HG03442 (cell line): ENCODE results near the gene DHX58.

Source experiments
- ATAC-seq: cut with Tn5 transposase; IDR thresholded peaks from one replicate; pipeline ENCODE4 v1.9.1; 2021; ENCODE audit warnings: mild to moderate bottlenecking, moderate library complexity; ENCODE audit not compliant: unreplicated experiment

DHX58 gene

DNA sequence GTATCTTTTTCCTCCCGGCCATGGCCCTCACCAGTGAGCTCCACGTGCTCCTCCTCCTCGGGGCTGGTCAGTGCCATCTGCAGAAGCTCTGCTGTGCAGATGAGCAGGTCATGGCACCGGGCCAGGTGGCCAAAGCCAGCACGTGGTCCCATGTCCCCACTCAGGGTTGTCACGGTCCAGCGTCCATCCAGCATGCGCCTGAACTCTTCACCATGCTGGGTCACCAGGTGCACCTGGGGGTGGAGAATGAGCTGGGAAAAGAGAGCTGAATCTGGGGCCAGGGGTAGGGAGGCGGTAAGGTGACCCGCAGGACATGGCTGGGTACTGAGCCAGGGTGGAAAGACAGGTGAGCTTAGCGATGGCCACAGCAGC, 1.3 kb downstream of the DHX58 start:
- no peak for ATAC-seq

- ATAC-seq: no peak
Measured at GRCh38 chr17:42110301-42111264, 1.9 kb downstream of the DHX58 start.

DNA sequence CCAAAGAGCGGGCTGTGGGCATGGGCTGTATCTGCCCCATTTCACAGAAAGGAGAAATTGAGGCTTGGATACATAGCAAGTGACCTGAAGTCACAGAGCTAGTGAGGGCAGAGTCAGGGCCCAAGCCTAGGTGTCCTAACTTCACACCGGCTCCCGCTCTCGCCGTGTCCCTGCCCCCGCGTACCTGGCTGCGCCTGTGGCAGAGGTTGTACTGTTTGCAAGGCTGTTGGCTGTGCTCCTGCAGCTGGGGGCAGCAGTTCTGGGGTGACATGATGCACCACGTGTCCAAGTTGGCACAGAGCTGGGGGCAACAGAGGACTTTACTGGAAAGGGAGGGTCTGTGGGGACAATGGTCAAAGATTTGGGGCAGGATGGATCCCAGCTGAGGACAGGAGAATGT, 3.4 kb downstream of the DHX58 start:
- no peak for ATAC-seq

GRCh38 chr17:42107597-42108576, 4.6 kb downstream of the DHX58 start:
- ATAC-seq: peak; percentile 66

DNA sequence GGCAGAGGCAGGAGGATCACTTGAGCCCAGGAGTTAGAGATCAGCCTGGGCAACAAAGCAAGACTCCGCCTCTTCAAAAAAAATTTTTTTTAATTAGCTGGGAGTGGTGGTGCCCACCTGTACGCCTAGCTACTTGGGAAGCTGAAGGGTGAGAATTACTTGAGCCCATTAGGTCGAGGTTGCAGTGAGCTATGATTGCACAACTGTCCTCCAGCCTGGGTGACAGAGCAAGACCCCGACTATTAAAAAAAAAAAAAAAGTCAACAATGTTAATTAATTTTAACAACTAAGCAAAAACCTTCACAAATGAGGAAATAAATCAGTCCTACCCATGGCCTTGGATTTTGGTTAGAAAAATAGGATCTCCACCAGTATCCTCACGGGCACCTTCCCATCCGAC, 5.4 kb downstream of the DHX58 start:
- ATAC-seq: no peak

DNA sequence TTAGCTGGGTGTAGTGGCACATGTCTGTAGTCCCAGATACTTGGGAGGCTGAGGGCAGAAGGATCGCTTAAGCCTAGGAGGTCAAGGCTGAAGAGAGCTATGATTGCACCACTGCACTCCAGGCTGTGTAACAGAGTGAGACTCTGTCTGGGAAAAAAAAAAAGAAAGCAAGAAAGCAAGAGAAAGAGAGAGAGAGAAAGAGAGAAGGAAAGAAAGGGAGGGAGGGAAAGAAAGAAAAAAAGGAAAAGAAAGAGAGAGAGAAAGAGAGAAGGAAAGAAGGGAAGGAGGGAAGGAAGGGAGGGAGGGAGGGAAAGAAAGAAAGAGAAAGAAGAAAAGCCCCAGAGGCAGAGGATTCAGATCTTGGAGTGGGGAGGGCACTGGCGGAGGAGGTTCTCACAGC, 6.5 kb downstream of the DHX58 start:
- no peak for ATAC-seq

- no peak for ATAC-seq
Measured at GRCh38 chr17:42104264-42104663, 8.2 kb downstream of the DHX58 start.

GRCh38 chr17:42103221-42103954, 9.1 kb downstream of the DHX58 start:
- no peak for ATAC-seq

GRCh38 chr17:42101513-42102292, 10.8 kb downstream of the DHX58 start:
- ATAC-seq: no peak

GRCh38 chr17:42098730-42099399, 13.6 kb downstream of the DHX58 start:
- no peak for ATAC-seq

GRCh38 chr17:42097691-42098631, 14.6 kb downstream of the DHX58 start, which contains the start of gene ZNF385C:
ZNF385C (minus strand) TSS chr17:42098473; CDS start chr17:42063056, 35,417 bp downstream.
- ATAC-seq: no peak

DNA sequence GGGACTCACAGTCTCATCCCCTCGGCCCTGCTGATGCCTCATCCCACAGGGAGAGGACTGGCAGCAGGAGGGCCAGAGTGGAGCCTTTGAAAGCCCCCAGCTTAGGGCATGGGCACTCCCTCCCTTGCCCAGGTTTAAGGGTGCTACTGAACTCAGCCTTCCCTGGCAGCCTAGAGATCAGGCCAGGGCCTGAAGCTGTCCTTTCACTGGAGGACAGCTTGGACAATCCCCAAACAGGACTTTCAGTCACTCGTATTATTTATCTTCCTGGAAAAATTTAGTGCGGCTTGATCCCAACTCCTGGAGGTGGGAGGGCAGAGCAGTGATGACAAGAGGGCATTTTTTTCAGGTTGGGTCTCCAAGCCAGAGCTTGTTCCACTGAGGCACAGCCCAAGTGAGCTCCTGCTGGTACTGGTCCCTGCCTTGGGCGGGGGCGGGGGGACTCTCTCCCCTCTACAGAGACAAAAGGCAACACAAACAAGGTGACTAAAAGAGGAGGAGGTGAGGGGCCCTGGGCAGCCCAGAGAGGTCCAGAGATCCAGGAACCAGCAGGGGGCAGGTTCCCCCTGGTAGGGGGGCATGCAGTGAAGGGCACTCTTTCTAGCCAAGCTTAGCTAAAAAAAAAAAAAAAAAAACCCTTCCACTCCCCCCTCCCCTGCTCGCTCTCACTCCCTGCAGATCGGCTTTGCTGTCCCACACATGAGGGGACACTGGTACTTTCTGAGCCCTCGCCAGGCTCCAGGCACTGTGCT, 16.0 kb downstream of the DHX58 start:
- no peak for ATAC-seq

GRCh38 chr17:42094375-42095069, 18.0 kb downstream of the DHX58 start:
- no peak for ATAC-seq

- ATAC-seq: no peak
Measured at GRCh38 chr17:42092939-42093338, 19.6 kb downstream of the DHX58 start.

DNA sequence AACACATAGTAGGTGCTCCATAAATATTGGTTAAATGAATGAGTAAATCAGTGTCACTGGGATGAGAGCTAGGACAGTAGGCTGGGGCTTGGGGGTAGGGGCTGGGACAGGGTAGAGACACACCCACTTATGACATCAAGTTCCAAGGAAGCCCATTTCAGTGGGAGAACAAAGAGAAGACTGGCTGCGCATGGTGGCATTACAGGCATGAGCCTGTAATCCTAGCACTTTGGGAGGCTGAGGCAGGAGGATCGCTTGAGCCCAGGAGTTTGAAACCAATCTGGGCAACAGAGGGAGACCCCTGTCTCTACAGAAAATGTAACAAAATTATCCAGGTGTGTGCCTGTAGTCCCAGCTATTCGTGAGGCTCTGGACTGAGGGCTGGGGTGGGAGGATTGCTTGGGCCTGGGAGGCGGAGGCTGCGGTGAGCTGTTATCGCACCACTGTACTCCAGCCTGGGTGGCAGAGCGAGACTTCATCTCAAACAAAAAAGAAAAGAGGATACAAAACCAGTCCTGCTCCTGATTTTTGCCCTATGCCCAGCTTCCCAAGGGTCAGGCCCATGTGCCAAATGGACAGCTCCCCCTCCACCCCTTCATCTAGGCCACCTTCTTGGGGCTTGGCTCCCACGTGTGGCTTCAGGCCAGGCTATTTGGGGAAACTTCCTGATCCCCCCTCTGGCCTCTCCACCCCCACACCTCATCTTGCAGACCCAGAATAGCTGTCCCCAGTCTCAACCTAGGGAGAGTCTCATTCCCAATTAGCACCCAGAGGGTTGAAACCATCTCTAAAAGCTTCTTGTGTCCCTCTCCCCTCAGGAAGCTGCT, 21.3 kb downstream of the DHX58 start:
- ATAC-seq: no peak

GRCh38 chr17:42088736-42089135, 23.8 kb downstream of the DHX58 start:
- no peak for ATAC-seq
